NCI-H1694 treated with DMSO at 0.1 percent for 48 hours (cell line): ENCODE data around the gene CYGB.

Source experiments
- DNase-seq: peaks from one replicate; lab custom pipeline; 2025; lab: John Stamatoyannopoulos, UW

CYGB gene

GRCh38 chr17:76550712-76551615, 13.5 kb upstream of the CYGB start:
- DNase-seq: peak; percentile 26

GRCh38 chr17:76549539-76549938, 12.0 kb upstream of the CYGB start:
- no peak for DNase-seq

- DNase-seq: no peak
These were observed 11.7 kb upstream of the CYGB start for GRCh38 chr17:76549215-76549518.

GRCh38 chr17:76548378-76549214, 11.1 kb upstream of the CYGB start:
- DNase-seq: no peak

- DNase-seq: no peak
These were observed 10.2 kb upstream of the CYGB start for GRCh38 chr17:76547642-76548202.

GRCh38 chr17:76547183-76547641, 9.7 kb upstream of the CYGB start:
- DNase-seq: peak; percentile 92

- DNase-seq: peak; percentile 36
These were observed 9.2 kb upstream of the CYGB start for GRCh38 chr17:76546556-76547182.

GRCh38 chr17:76545918-76546555, 8.5 kb upstream of the CYGB start:
- no peak for DNase-seq

- DNase-seq: peak; percentile 46
These were observed 7.2 kb upstream of the CYGB start for GRCh38 chr17:76544546-76545365.

- DNase-seq: peak; percentile 74
These were observed 6.5 kb upstream of the CYGB start for GRCh38 chr17:76543826-76544545.

GRCh38 chr17:76543482-76543825, 5.9 kb upstream of the CYGB start:
- no peak for DNase-seq

GRCh38 chr17:76542984-76543383, 5.5 kb upstream of the CYGB start:
- DNase-seq: no peak

GRCh38 chr17:76542566-76542971, 5.1 kb upstream of the CYGB start:
- DNase-seq: no peak

- DNase-seq: no peak
These were observed 4.4 kb upstream of the CYGB start for GRCh38 chr17:76541739-76542454.

GRCh38 chr17:76540381-76541300, 3.1 kb upstream of the CYGB start:
- DNase-seq: peak; percentile 86

GRCh38 chr17:76539631-76540271, 2.2 kb upstream of the CYGB start, which contains the start of gene PRCD:
PRCD (plus strand) TSS chr17:76540044; CDS start chr17:76540142, 98 bp downstream.
- DNase-seq: no peak

- no peak for DNase-seq
These were observed 1.5 kb upstream of the CYGB start for GRCh38 chr17:76538941-76539570.
